Activated CD4-positive, alpha-beta T cell treated with anti-CD3 and anti-CD28 coated beads, Interleukin-2, amount 50 U/mL, for 16 hours (primary cell): ENCODE results near the gene CLTB.
A peak's percentile ranks its signal among the peaks of the same experiment; 100 is the strongest.

Source experiments
- DNase-seq: peaks from one replicate; pipeline ENCODE4 v3.0.0-alpha.2; 2020

Gene CLTB

GRCh38 chr5:176379881-176380280, 36.5 kb downstream of the CLTB start:
- no peak for DNase-seq

DNA sequence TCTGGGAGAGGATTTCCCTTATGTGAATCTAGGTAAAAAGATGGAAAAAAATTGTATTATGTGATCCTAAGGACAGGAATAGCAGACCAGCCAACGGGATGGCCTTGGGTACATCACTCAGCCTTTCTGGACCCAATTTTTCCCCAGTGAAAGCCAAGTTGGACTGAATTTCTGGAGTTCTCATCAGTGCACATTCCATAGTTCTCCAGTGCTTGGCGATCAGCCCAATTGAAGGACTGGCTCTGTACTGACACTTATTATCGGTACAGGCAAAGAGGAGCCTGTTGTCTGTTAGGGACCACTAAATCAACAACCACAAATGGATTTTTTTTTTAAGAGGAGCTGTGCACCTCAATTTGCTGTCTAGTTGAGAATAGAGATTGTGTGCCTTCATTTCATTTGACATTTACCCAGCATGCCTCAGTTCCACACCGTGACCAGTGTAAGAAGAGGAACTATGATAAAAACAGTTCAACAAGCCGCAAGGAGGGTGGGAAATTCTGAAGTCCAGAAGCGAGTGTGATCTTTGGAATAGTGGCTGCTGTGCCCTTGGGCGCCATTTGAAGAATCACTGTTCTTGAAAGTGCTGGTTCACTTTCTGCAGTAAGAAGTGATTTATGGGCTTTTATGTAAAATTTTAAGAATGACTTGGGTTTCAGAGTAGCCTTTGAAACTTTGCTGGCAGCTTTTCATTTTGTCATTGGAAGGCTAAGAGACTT, 43.1 kb downstream of the CLTB start:
- DNase-seq: no peak

- no peak for DNase-seq
These were observed 44.5 kb downstream of the CLTB start for GRCh38 chr5:176371621-176372539.

DNA sequence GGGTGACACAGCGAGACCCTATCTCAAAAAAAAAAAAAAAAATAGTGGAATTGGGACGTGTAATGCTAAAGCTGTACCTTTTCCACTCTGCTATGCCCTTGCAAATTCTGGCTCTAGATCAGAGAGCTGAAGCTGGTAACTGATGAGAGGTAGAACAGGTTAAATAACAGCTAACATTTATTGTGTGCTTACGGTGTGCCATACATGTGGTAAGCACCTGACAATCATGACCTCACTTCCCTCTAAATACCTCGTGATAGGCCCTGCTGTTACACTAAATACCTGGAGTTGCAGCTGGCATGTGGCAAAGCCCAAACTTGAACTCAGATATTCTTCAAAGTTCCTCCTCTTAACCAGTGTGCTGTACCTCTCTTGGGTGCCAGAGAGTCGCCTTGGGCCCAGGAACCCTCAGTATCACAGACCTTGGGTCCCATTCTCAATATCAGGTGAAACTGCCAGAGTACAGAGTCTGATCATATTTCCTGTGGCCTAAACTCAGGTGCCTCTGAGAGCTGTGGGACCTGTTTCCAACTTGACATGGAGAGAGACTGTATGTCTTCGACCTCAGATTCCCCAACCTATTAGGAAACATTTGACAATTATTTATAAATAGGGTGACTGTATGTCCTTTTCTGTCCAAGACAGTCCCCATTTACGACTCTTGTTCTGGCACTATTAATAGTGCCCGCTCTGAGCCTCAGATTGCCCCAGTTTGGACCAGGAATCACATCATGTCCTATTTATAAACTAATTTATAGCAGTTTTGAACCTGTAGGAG, 46.2 kb downstream of the CLTB start:
- no peak for DNase-seq

GRCh38 chr5:176368726-176369125, 47.6 kb downstream of the CLTB start:
- DNase-seq: no peak

DNA sequence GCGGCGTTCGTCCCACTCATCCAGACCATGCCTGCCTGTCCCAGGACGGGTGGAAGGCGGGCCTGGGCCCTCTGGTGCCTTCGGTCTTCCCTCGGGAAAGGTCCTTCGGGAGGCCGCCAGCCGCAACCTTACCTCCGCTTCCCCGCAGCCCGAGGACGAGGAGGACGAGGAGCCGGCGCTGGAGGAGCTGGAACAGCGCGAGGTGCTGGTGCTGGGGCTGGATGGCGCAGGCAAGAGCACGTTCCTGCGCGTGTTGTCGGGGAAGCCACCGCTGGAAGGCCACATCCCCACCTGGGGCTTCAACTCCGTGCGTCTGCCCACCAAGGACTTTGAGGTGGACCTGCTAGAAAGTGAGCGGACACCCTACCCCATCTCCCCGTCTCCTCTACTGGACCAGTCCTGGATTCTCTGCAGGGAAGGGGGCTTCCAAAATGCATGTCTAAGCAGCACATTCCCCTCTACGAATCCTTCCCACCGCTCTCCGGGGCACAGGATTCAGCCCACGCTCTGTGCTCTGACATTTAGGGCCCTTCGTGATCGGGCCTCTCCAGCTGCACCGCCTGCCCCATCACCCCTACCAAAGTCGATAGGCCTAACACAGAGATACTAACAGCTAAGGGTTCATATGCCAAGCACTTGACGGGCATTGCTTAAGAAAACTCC, 50.0 kb downstream of the CLTB start:
- DNase-seq: no peak

- DNase-seq: peak; percentile 49
These were observed 50.7 kb downstream of the CLTB start, which contains the start of gene ARL10 for GRCh38 chr5:176365351-176366231. Gene ARL10, plus strand, starts transcription at chr5:176365487. Its CDS starts 77 bp downstream, at chr5:176365564.

DNA sequence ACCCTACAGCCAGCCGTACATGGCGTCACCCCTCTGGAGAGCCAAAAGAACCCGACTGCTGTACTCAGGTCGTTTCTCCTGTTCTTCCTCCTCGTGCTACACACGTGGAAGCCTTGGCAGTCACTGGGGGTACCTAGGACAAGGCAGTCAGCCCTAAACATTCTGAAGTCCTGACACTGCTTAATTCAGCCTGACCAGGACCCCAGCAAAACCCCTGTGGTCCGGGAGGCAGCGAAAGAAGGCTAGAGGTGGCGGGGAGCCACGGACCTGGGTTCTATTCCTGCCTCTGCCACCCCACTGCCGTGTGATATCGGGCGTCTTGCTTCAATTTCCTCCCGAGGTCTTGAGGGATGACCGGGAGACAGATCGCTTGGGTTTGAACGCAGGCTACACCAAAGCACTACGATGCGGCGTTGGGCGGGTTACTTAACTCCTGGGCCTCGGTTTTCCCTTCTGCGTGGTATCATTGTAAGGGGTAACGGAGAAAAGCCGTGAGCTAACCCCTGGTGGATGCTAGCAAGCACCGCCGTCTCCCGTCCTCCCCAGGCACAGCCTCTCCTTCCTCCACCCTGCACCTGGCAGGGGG, 51.5 kb downstream of the CLTB start:
- DNase-seq: no peak

DNA sequence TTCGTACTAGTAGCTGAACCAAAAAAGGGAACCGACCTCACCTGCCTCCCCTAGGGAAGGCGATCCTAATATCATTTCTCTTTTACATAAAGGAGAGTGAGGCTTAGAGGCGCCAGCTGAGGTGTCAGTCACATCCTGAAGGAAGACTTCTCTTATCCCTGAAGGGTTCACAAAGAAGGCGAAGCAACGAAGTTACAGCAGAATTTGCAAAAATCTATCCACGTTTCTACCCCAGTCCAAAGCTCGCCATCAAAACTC, 54.2 kb downstream of the CLTB start:
- DNase-seq: no peak

DNA sequence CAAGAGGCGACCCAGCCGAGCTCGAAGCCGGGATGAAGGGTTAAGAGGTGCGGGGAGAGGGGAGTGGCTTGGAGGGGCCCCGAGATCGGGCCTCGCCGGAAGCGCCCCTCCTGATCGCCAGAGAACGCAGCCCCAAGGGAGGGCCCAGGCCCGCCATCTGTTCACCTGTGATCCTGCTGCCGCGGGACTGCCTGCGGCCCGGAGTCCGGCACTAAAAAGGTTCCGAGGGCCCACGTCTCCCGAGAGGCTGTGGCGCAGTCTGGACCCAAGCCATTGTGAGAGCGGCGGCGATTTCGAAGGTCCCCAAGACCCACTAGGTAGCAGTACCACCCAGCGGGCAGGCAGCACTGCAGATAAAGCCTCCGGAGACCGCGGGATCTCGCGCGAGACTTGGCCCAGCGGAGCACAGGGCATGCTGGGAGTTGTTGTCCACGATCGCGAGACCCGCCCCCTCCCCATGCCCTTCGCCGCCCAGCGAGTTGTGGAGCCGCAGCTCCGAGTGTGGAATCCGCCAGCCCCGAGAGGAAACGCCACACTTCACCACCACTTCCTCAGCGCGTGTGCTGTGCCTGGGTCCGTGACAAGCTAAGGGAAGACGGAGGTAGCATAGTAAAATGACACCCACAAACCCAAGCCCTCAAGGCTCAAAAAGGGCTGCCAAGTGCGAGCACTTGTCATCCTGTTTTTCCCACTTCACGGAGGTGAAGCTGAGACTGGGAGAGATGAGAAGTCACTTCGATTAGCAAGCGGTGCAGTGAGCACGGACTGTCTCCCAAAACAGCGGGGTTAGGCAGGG, 54.7 kb downstream of the CLTB start, which contains the start of gene KIAA1191:
KIAA1191 (minus strand) TSS at position 328 of the 796 bp plus-strand sequence. CDS start 2,256 bp downstream, outside the sequence.
- peak; percentile 96 for DNase-seq

DNA sequence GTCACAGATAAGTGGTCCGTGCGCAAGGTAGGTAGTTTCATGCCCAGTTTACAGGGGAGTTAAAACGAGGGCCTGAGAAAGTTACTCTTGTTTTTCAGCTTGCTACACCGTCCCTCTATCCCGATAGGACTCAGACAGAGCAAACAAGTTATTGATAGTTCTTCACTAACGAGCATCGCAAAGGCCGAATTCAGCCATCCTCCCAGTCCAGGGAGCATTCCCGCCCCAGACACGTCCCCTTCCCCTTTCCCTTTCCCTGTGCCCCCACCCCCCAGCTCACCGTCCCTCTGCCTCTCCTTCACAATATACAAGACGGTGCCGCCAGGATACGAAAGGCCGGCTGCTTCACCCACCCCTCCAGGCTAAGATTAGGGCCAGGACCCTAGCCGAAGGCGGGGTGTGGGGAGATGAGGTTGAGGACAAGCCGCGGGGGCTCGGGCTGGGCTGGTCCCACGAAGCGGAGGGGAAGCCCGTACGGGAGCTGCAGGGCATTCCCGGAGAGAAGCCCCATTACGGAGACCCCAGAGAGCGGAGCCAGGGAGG, 55.4 kb downstream of the CLTB start:
- peak; percentile 9 for DNase-seq

- DNase-seq: no peak
These were observed 56.7 kb downstream of the CLTB start for GRCh38 chr5:176359658-176360057.

GRCh38 chr5:176356179-176356566, 60.2 kb downstream of the CLTB start:
- DNase-seq: no peak

GRCh38 chr5:176355400-176356178, 60.8 kb downstream of the CLTB start:
- no peak for DNase-seq

DNA sequence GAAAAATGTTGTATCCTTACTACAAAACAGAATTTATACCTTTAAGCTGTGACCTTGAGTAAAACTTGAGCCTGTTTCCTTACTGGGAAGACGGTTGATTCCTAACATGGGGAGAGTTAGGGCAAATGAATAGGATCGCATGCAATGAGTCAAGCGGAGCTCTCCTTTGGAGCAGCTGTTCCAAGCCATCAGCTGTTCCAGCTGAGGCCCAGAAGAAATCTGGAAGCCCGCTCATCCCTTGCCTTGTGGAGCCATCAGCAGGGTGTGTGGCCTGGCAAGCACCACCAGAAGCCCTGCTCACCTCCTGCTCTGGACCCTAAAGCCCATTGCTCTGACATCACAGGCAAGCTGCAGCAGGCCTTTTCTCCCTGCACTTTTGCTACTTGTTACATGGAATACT, 62.8 kb downstream of the CLTB start:
- DNase-seq: no peak

DNA sequence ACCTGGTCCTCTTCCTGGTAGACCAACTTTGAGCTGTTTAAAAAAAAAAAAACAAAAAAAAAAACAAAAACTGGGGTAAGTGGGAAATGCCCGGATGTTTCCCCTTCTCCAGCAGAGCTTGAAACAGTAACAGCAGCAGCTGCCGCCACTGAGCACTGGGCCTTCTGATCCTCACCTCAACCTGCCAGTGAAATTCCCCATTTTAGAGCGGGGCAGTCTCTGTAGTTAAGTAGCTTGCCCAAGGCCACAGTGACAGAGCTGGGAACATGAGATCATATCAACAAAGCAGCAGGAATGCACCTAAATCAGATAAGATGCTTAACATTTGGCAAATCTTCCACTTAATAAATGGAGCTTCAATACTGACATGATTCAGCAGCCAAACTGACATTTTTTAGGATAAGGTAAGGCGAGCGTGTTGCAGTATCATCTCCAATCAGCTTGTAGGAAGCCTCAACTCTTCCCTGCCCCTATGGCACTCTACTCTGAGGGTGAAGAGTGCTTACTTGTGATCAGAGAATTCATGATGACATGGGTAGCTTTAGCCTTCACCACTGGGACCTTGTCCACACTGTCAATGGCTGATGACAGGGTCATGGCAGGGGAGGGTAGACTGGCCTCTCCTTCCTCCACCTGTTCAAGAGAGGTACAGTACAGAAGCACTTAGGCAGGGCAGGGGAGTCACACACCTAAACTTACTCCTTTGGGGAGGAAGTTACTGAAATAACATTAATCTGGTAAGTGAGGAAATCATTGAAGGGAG, 64.0 kb downstream of the CLTB start:
- DNase-seq: no peak

DNA sequence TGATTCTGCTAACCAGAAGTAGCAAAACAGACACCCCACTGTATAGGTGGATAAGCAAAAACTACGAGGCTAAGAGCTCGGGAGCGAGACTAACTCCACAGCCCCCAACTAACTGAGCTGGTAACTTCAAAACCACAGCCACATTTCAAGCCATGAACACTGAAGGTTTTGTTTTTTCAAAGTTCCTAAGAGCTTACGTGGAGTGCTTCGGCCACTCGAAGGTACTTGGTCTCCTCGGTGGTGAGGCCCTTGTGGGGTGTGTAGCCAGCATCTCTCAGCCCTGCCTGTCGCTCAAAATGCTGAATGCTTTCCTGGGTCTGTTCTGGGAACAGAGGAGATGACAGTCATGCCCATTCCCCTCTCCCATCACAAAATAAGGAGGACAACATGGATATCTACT, 65.9 kb downstream of the CLTB start:
- no peak for DNase-seq

GRCh38 chr5:176342766-176343458, 73.4 kb downstream of the CLTB start:
- no peak for DNase-seq
